Measurements from ENCODE around the gene CFAP45.

Gene CFAP45

GRCh38 chr1:159826441-159827101 lies 73.4 kb downstream of the CFAP45 start, which contains the start of gene SLAMF8:
SLAMF8 (plus strand) TSS chr1:159826873; CDS start chr1:159826899, 26 bp downstream.
- ChIA-PET CTCF (interaction anchor here (1.6 to 20.4 kb wide), 4 partner anchors 25 to 181 kb away, joined by 3 to 207 read pairs (median 75); partner anchors contain the start of gene FCRL6), POLR2A (no interaction called here)
- DNase-seq (ENCODE audit: low read depth, low spot score): no peak
- TF ChIP-seq CTCF (IDR thresholded peaks at IDR 0.05; ENCODE audit: insufficient read depth, low read length, missing control alignments): no peak
- no peak within 1 kb of the TSS for H3K4me3 ChIP-seq (ENCODE audit: low read depth, low read length)

- DNase-seq (ENCODE audit: low read depth, low spot score): no peak
- no peak for TF ChIP-seq CTCF (IDR thresholded peaks at IDR 0.05; ENCODE audit: insufficient read depth, low read length, missing control alignments)
- no peak overlapping the region for H3K4me3 ChIP-seq (ENCODE audit: low read depth, low read length)
- POLR2A ChIA-PET: no interaction called here
- CTCF ChIA-PET: interaction anchor here (1.0 to 20.4 kb wide), 4 partner anchors 24 to 182 kb away, joined by 3 to 207 read pairs (median 75); partner anchors contain the start of gene FCRL6
Observed at GRCh38 chr1:159825564-159825963, 74.4 kb downstream of the CFAP45 start.

- TF ChIP-seq CTCF (IDR thresholded peaks at IDR 0.05; ENCODE audit: insufficient read depth, low read length, missing control alignments): no peak
- POLR2A ChIA-PET: no interaction called here
- CTCF ChIA-PET: interaction anchor here (1.8 to 20.4 kb wide), 4 partner anchors 7 to 67 kb away, joined by 5 to 242 read pairs (median 130); partner anchors contain the start of gene FCRL6
- DNase-seq (ENCODE audit: low read depth, low spot score): no peak
- H3K4me3 ChIP-seq (ENCODE audit: low read depth, low read length): no peak overlapping the region
Observed at GRCh38 chr1:159823406-159823805, 76.6 kb downstream of the CFAP45 start.

All from AG04449 (cell line).